Activated CD4-positive, alpha-beta T cell treated with anti-CD3 and anti-CD28 coated beads, Interleukin-2, Interleukin-4, amounts not matched to agents 100 ng/mL and 50 ng/mL, durations not matched to agents 16 hours and 8 hours (primary cell): ENCODE measurements around the gene UBASH3A.

Experiments
- DNase-seq: peaks from one replicate; pipeline ENCODE4 v3.0.0-alpha.2; 2020; ENCODE audit warnings: low spot score

Gene UBASH3A

DNA sequence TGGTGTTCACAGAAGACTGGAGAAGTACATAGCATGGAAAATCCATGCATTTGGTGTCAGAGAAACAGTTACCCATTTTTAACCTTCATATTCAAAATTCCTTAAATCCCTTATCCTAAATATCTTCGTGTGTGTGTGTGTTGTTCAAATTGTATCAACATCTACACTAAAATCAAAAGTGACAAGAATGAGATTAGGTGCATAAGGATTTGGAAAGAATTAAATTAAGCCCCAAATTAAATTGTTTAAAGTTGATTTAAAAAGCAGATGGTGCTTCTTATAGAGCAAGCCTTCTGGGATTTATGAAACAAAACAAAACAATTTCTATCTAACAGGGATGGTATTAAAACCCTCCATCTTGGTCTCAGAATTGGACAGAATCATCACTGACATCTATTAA lies 87.6 kb downstream of the UBASH3A start:
- no peak for DNase-seq

DNA sequence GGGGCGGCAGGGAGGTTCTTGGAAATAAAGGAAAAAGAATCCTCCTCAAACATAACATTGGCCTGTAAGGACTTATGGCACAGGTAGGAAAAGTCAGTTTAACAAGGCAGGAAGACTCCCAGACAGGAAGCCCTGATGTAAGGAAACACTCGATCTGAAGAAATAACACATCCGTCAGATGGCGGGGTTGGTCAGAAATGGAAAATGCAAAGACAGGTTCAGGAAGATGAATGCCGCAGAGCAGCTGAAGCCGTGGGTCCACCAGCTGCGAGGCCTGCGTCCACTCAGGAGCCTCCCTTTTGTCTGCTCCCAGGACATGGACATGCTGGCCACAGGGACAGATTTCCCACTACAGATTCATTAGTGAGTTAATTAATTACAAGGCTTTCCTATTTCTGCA lies 88.5 kb downstream of the UBASH3A start:
- DNase-seq = no peak

DNA sequence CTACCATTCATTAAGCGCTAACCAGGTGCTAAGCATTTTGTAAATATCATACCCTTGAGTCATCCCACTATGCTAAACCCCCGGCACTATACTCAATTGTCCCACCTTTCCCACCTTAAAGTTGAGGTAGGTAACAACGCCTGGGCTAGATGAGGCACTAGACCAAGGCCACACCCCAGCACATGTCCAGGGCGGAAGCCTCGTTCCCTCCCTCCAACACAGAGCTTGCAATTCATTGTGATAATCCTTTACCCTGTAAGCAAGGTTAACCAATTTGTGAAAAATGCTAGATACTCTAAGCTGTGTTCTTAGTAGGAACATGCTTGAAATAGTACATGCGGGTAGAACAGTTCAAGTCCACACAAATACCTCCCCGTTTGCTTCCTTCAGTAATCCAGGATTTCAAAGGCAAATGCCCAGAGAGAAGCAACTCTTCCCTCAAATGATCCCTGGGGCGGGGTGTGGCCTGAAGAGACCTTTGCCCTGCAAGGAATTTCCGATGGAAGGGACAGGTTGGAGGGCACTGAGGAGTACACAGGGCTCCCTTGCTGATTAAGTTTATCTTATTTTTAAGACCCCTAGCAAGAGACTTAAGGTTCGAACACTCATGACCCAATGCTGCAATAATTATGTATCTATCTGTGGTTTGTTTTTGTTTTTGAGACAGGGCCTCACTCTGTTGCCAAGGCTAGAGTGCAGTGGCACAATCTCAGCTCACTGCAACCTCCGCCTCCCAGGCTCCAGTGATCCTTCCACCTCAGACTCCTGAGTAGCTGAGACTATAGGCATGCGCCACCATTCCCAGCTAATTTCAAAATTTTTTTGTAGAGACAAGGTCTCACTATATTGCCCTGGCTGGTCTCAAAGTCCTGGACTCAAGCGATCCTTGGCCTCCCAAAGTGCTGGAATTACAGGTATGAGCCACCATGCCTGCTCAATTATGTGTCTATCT lies 89.7 kb downstream of the UBASH3A start:
- DNase-seq = no peak

DNA sequence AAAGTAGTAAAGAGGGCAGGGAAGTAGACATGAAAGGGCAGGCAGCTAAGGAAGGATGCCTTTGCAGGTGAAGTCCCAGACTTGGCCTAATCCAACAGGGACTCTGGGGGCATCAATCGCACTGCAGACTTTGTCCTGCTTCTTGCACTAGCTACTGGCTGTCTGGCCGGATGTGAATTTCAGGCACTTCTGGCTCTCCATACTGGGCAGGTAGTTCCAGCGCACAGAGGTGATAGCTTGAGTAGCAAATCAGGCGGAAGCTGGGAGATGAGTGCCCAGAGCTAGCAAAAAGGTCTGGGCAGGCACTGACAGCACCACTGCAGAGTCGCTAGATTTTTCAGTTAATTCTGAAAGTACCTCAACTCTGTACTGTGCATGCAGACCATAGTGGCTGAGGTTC lies 91.3 kb downstream of the UBASH3A start:
- no peak for DNase-seq

DNA sequence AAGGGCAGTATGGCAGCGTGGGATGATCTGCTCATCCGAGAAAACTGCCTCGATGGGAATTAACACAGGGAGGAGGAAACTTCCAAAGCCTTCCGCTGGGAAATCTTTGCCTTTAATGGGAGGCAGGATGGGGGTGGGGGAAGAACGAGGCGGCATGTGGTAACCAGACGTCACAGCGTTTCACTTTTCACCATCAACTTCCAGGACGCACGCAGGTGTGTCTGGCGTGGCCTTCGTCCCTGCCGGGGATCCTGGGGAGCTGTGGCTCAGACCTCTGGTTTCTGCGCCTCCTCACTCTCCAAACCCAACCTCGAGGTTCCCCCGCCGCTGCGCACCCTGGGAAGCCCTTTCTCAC lies 92.0 kb downstream of the UBASH3A start:
- no peak for DNase-seq

DNA sequence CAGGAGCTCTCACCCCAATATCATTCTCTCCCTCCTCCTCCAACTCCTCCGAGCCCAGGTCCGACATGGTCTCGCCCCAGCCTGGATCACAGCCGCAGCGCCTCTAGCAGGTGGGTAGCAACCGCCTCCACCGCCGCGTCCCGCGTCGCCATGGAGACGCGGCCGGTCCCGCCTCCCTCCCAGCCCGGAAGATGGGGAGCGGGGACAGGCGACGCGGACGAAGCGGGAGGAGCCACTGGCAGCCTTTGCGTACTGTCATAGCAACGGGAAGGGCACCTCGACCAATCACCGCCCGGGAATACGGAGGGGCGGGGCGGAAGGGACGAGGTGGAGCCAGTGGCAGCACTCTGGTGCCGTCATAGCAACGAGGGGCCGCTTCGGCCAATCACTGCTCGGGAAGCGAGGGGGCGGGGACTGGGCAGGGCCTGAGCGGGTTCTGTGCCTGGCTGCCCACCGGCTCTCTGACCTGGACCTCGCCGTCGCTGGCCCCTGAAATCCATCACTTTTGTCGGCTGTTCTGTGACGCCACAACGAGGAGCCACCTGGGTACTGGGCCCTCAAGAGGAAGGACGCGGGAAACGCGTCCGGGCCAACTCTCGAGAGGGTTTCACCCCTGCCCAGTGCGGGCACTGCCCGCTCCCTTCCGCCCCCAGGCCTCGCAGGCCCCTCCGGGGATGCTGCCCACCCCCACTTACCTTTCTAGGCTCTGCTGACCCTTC lies 92.6 kb downstream of the UBASH3A start, which contains the start of gene RSPH1:
Gene RSPH1 (minus strand): TSS at position 105 of the 719 bp plus-strand sequence. CDS start 38 bp downstream, at position 67.
- peak; percentile 99 for DNase-seq

DNA sequence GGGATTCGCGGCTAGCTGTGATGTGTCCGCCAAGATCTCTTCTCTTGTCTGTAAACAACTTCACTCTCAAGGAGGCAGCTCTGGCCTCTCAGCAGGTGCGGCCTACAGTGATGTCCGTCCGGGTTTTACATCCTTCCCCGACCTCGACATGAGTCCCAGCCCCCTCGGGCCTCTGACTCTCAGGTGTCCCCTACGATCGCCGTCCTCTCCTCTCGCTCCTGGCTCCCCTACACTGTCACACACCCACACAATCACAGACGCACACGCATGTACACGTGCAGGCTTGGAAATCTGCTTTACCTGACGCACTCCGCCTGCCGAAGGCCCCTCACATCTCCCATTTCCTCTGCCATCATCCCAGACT lies 93.1 kb downstream of the UBASH3A start:
- DNase-seq = no peak
